Measurements from ENCODE around the gene CAMTA1.

CAMTA1 gene

GRCh38 chr1:7535934-7536878 lies 751.0 kb downstream of the CAMTA1 start:
- no peak for DNase-seq (ENCODE audit: low read depth)

- DNase-seq (ENCODE audit: low read depth): no peak
These were observed 751.8 kb downstream of the CAMTA1 start for GRCh38 chr1:7536891-7537591.

- DNase-seq (ENCODE audit: low read depth): no peak
These were observed 752.8 kb downstream of the CAMTA1 start for GRCh38 chr1:7538033-7538432.

GRCh38 chr1:7538849-7539768 lies 753.9 kb downstream of the CAMTA1 start:
- DNase-seq (ENCODE audit: low read depth): no peak

GRCh38 chr1:7539769-7540175 lies 754.5 kb downstream of the CAMTA1 start:
- no peak for DNase-seq (ENCODE audit: low read depth)

- no peak for DNase-seq (ENCODE audit: low read depth)
These were observed 755.6 kb downstream of the CAMTA1 start for GRCh38 chr1:7540816-7541215.

GRCh38 chr1:7541629-7542028 lies 756.4 kb downstream of the CAMTA1 start:
- no peak for DNase-seq (ENCODE audit: low read depth)

GRCh38 chr1:7543718-7544090 lies 758.5 kb downstream of the CAMTA1 start:
- DNase-seq (ENCODE audit: low read depth): no peak

GRCh38 chr1:7549277-7550161 lies 764.3 kb downstream of the CAMTA1 start:
- no peak for DNase-seq (ENCODE audit: low read depth)

GRCh38 chr1:7550261-7550865 lies 765.1 kb downstream of the CAMTA1 start:
- DNase-seq (ENCODE audit: low read depth): no peak

- no peak for DNase-seq (ENCODE audit: low read depth)
These were observed 765.7 kb downstream of the CAMTA1 start for GRCh38 chr1:7550981-7551380.

GRCh38 chr1:7551442-7551841 lies 766.2 kb downstream of the CAMTA1 start:
- DNase-seq (ENCODE audit: low read depth): no peak

GRCh38 chr1:7552402-7552801 lies 767.1 kb downstream of the CAMTA1 start:
- DNase-seq (ENCODE audit: low read depth): no peak

GRCh38 chr1:7553042-7553690 lies 767.9 kb downstream of the CAMTA1 start:
- no peak for DNase-seq (ENCODE audit: low read depth)

- DNase-seq (ENCODE audit: low read depth): no peak
These were observed 769.4 kb downstream of the CAMTA1 start for GRCh38 chr1:7554385-7555235.

GRCh38 chr1:7555391-7556185 lies 770.3 kb downstream of the CAMTA1 start:
- DNase-seq (ENCODE audit: low read depth): no peak

- no peak for DNase-seq (ENCODE audit: low read depth)
These were observed 772.1 kb downstream of the CAMTA1 start for GRCh38 chr1:7557301-7557891.

GRCh38 chr1:7558041-7558461 lies 772.8 kb downstream of the CAMTA1 start:
- DNase-seq (ENCODE audit: low read depth): no peak
